GM20000 (cell line): ENCODE data around the gene GGT7.

Experiments used
- DNase-seq: peaks from one replicate; pipeline ENCODE4 v3.0.0; 2012; ENCODE audit warnings: low spot score
- CTCF ChIP-seq: IDR thresholded peaks from 2 replicates; pipeline ENCODE4 v1.5.1; 2012; ENCODE audit warnings: mild to moderate bottlenecking, control low read depth; ENCODE audit errors: extremely low read depth, missing control alignments

Gene GGT7

GRCh38 chr20:34880215-34880850 lies 7.7 kb upstream of the GGT7 start:
- TF ChIP-seq CTCF: no peak

GRCh38 chr20:34876406-34877282 lies 4.0 kb upstream of the GGT7 start, which contains the start of gene ACSS2:
Gene ACSS2 (plus strand): TSS chr20:34876612. CDS start chr20:34876646, 34 bp downstream.
- peak; percentile 93 for DNase-seq
- no peak for TF ChIP-seq CTCF

More at GRCh38 chr20:34880215-34880850, 7.7 kb upstream of the GGT7 start:
- DNase-seq: no peak

GRCh38 chr20:34875642-34876405 lies 3.2 kb upstream of the GGT7 start:
- DNase-seq: no peak
- TF ChIP-seq CTCF: no peak

GRCh38 chr20:34874094-34874654 lies 1.5 kb upstream of the GGT7 start:
- peak; percentile 88 for TF ChIP-seq CTCF
- peak; percentile 79 for DNase-seq

GRCh38 chr20:34873583-34874093 lies 982 bp upstream of the GGT7 start:
- DNase-seq: no peak
- no peak for TF ChIP-seq CTCF

GRCh38 chr20:34871966-34872621 lies 562 bp downstream of the GGT7 start:
- DNase-seq: no peak
- TF ChIP-seq CTCF: no peak
